Muscle of back (tissue), 11 donors: ENCODE results near the gene GPATCH4. TPM values are rescaled to one million over a fixed set of nuclear protein-coding genes. Genes with fewer than 3 reads are reported as not detected.
A peak's percentile ranks its signal among the peaks of the same experiment; 100 is the strongest.
"Not testable (repeated sequence)": the region's sequence is repeated elsewhere in the genome, so short reads cannot be mapped to it uniquely, and the experiment has no call there.

ENCODE experiments used
- DNase-seq, 3 donors: peaks; one replicate each; pipeline versions ENCODE4 v3.0.0 to v3.0.0-alpha.2; 2013
- polyA plus RNA-seq, 10 donors: library from polyadenylated mRNA; unstranded; fragments of 120-200 nt; gene quantifications; one replicate each; pipeline ENCODE4 v1.2.1, GENCODE V29; 2013; ENCODE audit not compliant: insufficient read length in 10 of 10

The GPATCH4 gene
- polyA plus RNA-seq, 10 donors: 23.4 to 36.7 (median 29.4) TPM

GRCh38 chr1:156598731-156599432 is 2.4 kb downstream of the GPATCH4 start:
- DNase-seq: no peak

DNA sequence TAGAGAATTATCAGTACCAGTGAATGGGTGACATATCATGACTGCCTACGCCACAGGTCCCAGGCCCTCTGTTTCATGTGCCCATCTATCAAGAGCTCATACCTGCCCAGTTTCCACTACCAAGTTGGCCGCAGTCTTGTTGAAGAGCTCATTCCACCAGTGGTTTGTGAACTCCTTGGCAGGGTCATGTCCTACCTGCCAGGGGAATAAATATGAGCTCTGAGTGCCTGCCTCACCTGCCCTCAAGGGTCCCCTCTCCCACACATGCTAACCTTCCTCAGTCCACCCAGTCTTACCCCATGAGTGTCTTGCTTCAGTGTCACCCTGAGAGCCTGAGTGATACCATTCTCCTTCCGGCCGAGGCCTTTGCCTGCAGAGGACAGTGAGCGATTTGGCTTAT is 3.2 kb downstream of the GPATCH4 start:
- DNase-seq: no peak

- no peak for DNase-seq
These were observed 4.9 kb downstream of the GPATCH4 start for GRCh38 chr1:156596426-156596825.

GRCh38 chr1:156595016-156595415 is 6.3 kb downstream of the GPATCH4 start:
- no peak for DNase-seq

- DNase-seq: no peak
These were observed 7.1 kb downstream of the GPATCH4 start for GRCh38 chr1:156594190-156594589.

DNA sequence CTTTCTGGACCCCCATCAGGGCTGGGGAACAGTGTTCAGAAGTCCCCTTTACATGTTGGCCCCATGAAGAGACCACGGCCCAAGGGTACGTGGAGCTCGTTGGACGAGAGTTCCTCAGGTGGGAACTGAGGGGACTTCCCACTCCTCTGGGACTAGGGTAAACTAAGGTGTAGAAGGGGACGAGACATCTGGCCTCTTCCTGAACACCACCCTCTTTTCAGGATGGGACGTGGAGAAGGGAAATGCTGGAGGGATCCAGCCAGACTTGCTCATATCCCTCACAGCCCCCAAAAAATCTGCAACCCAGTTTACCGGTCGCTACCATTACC is 7.7 kb downstream of the GPATCH4 start:
- DNase-seq: no peak

DNA sequence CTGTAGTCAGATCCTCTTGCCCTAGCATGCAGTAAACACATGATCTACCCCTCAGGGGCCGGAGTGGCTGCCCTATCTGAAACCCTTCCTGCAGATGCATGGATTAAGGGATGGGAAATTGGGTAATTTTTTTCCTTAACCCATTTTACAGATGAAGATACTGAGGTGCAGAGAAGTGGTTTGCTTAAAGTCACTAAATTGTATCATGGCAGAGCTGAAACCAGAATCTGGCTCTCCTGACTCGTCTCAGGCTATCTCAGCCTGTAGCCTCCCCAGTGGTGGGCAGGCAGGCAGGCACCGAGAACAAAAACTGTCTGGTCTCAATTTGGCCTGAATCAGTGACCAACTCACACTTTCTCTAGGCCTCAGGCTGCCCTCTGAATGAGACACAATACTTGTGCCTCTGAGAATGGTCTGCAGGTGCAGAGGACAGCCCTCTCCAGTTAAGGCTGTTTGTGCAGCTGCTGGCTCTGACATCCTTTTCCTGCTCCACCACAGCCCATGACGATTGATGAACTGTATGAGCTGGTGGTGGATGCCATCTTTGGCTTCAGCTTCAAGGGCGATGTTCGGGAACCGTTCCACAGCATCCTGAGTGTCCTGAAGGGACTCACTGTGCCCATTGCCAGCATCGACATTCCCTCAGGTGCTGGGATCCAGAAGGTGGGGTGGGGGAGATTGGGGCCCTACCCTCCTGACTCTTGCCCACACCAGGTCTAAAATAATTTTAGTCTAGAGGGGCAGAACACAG is 8.2 kb downstream of the GPATCH4 start:
- DNase-seq: no peak

GRCh38 chr1:156592158-156592909 is 8.9 kb downstream of the GPATCH4 start:
- DNase-seq: no peak

DNA sequence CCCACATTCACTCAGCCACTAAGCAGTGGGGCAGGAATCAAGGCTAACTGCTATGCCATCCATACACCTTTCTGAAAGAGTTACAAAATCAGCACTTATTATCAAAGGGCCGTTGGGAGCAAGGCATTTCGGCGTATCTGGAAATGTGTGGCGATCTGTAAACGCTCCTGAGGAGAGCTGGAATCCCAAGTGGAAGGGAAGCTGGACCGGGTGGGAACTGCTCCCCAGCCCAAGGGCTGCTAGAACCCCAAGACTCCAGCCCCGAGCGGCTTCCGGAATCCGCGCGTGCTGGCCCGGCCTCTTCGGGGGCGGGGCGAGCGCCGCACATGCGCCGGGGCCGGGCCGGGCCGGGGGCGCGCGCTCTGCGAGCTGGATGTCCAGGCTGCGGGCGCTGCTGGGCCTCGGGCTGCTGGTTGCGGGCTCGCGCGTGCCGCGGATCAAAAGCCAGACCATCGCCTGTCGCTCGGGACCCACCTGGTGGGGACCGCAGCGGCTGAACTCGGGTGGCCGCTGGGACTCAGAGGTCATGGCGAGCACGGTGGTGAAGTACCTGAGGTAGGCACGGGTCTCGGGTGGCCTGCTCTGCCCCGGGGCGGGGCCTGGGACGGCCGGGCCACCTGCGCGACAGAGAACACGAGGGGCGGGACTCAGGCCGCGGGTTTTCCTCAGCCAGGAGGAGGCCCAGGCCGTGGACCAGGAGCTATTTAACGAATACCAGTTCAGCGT is 9.7 kb downstream of the GPATCH4 start, which contains the start of gene NAXE:
Gene NAXE, plus strand, starts transcription at position 345 of the 726 bp plus-strand sequence. Its CDS starts 29 bp downstream, at position 374.
- peak; percentile 58 to 86 (median 76) for DNase-seq

GRCh38 chr1:156591181-156591431 is 10.2 kb downstream of the GPATCH4 start:
- no peak for DNase-seq

GRCh38 chr1:156590326-156591180 is 10.7 kb downstream of the GPATCH4 start:
- DNase-seq: no peak

- DNase-seq: no peak
These were observed 11.7 kb downstream of the GPATCH4 start for GRCh38 chr1:156589546-156589945.

- not testable (repeated sequence) for DNase-seq
These were observed 13.4 kb downstream of the GPATCH4 start for GRCh38 chr1:156587927-156588326.

GRCh38 chr1:156586892-156587477 is 14.3 kb downstream of the GPATCH4 start:
- DNase-seq: no peak

- no peak for DNase-seq
These were observed 15.0 kb downstream of the GPATCH4 start for GRCh38 chr1:156586323-156586722.

GRCh38 chr1:156584813-156585212 is 16.5 kb downstream of the GPATCH4 start:
- no peak for DNase-seq

GRCh38 chr1:156583821-156584622 is 17.3 kb downstream of the GPATCH4 start:
- peak; percentile 58 to 81 (median 76) for DNase-seq

- no peak for DNase-seq
These were observed 18.8 kb downstream of the GPATCH4 start for GRCh38 chr1:156582388-156583017.

- DNase-seq: no peak
These were observed 19.5 kb downstream of the GPATCH4 start for GRCh38 chr1:156581661-156582387.
